Posterior cingulate gyrus (tissue), 11 donors: ENCODE results near the gene HENMT1.
"Not testable (repeated sequence)": the region's sequence is repeated elsewhere in the genome, so short reads cannot be mapped to it uniquely, and the experiment has no call there.

Experiments used
- DNase-seq, 10 donors: peaks; one replicate each; pipeline versions ENCODE4 v3.0.0 to v3.0.0-alpha.2; 2020 to 2021; ENCODE audit warnings: mixed read lengths in 3 of 10
- intact Hi-C: fragments of 100-400 bp; cut with DNase I; formaldehyde crosslinking; loops from one replicate; pipeline ENCODE4 v1.15.1; 2023

Gene HENMT1

DNA sequence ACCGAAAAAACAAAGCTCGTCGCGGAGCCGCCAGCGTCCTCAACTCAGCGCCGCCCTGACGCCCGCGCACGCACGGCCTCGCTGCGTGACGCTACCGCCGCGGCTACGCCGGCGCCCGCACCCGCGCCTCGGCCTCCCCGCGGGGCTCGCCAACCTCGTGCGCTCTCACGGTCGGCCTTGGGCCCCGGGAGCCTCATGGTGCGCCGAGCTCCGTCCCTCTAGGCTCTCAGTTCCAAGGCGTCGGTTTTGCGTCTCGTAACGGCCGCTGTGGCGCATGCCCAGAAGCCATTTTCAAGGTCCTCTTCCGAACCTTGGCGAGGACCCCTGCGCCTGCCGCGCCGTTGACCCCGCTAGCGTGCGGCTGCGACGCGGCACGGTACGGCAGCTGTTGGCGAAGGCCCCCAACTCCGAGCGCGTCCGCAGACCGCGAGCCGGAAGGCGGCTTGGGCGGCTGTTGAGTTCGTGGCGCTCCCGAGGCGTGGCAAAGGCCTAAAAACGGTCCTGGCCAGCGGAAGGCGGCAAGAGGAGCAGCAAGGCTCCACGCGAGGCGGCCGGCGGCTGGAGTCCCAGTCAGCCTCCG, at the start of gene HENMT1:
TSS of gene HENMT1 (minus strand) at position 64 of the 580 bp plus-strand sequence. CDS start 1,209 bp downstream, outside the sequence.
- intact Hi-C loops: loop anchor here (2.0 kb wide), 1 partner anchor 32 kb away; the partner anchor contains the start of gene PRPF38B
- DNase-seq: peak; percentile 33 to 94 (median 56)

DNA sequence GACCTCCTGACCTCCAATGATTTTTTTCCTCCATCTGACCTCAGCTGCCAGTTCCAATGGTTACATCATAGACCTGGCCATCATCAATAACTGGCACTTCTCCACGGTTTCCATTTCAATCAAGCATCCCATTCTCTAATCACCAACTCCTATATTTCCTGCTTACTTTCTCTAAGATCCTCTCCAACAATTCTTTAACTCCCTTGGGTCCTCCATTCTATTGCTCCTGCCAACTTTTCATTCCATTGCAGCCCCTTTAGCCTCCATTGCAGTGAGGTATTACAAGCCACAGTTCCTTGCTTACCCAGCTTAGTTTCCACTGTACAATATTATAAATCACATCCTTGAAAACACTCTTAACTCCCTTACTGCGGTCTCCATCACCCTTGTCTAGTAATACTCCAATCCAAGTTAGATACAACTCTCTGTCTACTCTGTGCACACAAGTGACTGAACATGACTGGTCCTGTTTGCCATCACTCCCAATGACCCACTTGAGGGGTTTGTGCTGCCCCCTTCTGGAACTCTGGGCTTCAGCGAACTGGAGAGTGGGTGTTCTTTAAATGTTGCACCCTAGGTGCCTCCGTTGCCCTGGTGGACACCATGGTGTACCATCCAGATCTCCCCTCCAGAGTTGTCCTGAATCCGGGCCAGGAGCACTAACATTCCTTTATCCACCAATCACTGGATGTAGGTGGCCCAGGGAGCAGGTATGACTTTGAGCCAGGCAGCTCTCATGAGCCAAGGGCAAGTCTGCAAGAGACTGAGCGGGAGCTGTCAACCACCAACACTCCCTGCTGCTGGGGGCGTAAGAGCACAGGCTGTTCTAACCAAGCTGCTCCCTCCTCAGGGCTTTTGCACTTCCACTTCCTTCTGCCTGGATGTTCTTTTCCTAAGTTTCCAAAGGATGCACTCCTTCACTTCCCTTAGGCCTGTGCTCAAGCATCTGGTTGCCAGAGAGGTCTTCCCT, 48.1 kb upstream of the HENMT1 start:
- intact Hi-C loops: no loop called here
- no peak for DNase-seq

DNA sequence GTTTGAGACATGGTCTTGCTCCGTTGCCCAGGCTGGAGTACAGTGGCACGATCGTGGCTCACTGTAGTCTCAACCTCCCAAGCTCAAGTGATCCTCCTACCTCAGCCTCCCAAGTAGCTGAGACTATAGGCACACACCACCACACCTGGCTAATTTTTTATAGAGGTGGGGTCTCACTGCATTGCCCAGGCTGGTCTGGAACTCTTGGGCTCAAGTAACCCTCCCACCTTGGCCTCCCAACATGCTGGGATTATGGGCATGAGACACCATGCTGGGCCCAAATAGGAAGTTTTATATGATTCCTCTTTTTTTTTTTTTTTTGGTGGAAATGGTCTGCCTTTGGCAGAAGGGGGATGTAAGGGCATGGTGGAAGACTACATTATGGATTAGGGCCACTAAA, 45.8 kb upstream of the HENMT1 start:
- DNase-seq: no peak
- intact Hi-C loops: no loop called here

DNA sequence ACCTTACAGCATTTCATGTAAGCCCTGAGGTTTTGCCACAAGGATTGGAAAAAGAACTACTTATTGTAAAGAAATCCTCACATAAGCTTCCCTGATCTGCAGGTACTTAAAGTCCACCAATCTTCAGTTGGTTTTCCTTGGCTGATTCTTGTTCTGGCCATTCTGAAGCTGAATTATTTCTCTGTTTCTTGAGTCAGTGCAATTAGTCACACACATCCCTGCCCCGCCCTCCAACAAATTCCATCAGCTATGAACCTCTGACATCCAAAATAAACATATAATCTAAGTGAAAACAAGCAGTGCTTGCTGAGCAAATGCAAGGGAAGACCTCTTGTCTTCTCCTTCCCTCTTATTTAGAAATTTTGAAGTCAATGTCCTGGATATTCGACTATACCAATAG, 43.6 kb upstream of the HENMT1 start:
- DNase-seq: no peak
- intact Hi-C loops: no loop called here

DNA sequence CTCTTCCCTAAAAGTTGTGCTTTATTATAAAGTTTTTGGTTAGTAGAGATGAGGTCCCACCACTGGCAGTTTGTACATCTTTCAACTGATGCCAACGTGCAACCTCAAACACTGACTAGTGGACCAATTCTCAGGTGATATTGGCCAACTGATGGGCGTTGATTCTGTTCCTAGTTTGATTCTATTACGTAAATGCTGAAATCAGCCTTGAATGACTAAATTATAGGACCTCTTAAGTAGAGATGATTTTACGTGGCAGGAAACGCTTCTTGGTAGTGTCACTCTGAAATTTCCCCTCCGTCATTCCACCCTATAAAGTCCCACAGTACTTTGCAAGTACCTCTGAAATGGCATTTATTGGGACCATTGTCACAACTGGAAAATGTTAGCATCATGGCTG, 43.0 kb upstream of the HENMT1 start:
- no peak for DNase-seq

DNA sequence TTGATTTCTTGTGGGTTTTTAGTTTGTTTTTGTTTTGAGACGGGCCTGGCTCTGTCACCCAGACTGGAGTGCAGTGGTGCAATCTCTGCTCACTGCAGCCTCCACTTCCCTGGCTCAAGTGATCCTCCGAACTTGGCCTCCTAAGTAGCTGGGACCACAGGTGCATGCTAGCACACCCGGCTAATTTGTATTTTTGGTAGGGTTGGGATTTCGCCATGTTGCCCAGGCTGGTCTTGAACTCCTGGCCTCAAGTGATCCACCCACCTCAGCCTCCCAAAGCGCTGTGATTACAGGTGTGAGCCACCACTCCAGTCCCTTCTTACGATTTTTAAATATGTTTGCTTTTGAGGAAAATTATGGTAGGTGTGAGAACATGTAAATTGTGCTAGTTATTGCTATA, 41.2 kb upstream of the HENMT1 start:
- DNase-seq, intact Hi-C loops: not testable (repeated sequence)

More for the DNA sequence above, 43.0 kb upstream of the HENMT1 start:
- intact Hi-C loops: no loop called here

DNA sequence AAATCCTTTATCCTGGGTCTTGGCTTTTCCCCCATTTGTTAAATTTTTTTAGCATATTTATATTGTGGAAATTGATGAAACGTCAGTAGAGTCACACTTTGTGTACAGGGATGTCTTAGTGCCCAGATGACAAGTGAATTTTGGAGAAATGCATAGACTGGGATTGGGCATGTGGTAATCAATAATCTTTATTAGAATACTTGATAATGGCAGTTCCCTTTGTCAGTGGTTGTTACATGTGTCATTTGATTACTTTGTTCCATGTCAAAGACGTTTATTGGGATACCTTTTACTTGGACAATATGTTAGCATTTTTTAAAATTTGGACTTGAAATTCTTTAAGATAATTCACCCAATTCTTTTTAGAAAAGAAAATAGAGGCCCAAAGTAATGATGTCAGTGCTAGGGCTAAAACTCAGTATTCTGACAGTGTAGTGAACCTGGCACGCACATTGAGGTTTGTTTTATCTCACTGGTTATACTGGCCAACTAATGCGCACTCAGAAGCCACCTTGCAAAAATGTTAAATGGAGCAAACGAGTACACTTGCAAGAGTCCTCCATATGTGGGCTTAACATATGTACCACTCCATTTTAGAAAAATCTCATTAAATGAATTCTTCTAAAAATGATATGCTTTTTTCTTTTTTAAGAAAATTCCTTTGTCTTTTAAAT, 40.4 kb upstream of the HENMT1 start:
- intact Hi-C loops: no loop called here
- no peak for DNase-seq

DNA sequence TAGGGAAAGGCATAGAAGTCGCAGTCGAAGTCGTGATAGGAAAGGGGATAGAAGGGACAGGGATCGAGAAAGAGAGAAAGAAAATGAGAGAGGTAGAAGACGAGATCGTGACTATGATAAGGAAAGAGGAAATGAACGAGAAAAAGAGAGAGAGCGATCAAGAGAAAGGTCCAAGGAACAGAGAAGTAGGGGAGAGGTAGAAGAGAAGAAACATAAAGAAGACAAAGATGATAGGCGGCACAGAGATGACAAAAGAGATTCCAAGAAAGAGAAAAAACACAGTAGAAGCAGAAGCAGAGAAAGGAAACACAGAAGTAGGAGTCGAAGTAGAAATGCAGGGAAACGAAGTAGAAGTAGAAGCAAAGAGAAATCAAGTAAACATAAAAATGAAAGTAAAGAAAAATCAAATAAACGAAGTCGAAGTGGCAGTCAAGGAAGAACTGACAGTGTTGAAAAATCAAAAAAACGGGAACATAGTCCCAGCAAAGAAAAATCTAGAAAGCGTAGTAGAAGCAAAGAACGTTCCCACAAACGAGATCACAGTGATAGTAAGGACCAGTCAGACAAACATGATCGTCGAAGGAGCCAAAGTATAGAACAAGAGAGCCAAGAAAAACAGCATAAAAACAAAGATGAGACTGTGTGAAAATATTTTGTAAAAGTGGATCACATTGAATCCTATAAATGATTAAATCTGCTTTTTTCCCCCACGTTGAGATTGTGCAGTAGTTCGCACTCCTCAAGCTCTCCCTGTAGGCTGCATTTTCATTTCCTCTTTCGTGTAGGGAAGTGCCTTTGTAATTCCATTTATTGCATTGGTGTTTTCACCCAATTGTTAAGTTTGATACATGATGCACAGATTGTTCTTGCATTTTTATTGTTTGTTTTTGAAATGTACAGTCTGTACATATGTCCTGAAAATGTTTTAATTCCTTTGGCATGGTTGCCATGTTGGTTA, 38.8 kb upstream of the HENMT1 start:
- intact Hi-C loops: loop anchor here (5.0 to 10.0 kb wide), 2 partner anchors 115 to 183 kb away; no protein-coding TSS in a partner anchor
- no peak for DNase-seq

DNA sequence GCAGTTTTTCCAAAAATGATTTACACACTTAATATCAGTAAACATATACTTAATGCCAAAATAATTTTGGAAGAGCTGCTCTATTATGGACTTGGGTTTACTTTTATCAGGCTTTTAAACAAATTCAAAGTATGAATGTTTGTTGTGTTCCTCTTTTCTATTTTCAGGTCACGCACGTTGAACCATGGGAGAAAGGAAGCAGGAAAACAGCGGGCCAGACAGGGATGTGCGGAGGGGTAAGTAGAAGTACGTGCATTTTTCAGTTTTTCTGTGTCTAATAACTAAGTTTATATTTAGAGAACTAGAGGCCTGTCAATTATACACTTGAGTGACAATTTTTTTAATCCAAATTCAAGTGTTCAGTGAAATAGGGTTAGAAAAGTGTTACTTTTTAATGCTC, 34.6 kb upstream of the HENMT1 start:
- intact Hi-C loops: loop anchor here (5.0 to 10.0 kb wide), 2 partner anchors 119 to 187 kb away; no protein-coding TSS in a partner anchor
- DNase-seq: no peak

DNA sequence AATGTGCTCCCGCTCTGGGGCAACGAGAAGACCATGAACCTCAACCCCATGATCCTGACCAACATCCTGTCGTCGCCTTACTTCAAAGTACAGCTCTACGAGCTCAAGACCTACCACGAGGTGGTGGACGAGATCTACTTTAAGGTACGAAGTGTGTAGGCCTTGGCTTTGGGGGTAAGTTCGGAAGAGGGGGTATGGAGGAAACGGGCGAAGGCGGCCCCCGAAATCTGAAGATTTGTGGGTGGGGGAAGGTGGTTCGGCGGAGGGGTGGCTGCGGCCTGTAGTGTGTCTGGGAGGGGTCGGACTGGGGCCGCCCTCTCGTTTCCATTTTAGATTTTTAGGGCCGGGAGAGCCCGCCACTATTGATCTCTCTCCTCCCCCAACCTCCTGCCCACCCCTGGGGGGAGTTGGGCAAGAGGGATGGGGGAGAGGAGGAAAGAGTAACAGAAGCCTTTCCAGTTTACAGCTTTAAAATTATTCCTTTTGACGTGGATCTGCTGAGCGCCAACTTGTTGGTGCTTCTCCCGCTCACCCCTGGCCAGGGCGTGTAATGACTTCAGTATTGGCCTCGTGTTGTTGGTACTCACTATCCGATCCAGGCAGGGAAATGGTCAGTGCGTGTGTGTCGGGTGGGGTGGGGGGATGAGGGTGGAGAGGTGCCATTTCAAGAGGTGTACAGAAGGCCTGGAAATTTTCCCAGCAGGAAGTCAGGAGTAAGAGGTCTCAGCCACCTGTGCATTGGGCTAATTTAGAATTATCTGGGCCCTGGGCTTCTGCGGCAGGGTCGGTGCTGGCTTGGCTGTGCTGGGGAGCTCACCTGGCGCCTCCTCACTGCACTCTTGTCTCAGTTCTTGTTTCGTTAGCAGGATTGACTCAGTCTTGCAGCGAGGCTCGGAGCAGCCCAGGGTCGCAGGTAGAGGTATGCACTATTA, 32.1 kb upstream of the HENMT1 start:
- intact Hi-C loops: loop anchor here (2.0 to 10.0 kb wide), 4 partner anchors 32 to 206 kb away; partner anchors contain the start of genes HENMT1 and STXBP3
- peak in 2 of 10 donors; percentile 11 to 23 for DNase-seq

DNA sequence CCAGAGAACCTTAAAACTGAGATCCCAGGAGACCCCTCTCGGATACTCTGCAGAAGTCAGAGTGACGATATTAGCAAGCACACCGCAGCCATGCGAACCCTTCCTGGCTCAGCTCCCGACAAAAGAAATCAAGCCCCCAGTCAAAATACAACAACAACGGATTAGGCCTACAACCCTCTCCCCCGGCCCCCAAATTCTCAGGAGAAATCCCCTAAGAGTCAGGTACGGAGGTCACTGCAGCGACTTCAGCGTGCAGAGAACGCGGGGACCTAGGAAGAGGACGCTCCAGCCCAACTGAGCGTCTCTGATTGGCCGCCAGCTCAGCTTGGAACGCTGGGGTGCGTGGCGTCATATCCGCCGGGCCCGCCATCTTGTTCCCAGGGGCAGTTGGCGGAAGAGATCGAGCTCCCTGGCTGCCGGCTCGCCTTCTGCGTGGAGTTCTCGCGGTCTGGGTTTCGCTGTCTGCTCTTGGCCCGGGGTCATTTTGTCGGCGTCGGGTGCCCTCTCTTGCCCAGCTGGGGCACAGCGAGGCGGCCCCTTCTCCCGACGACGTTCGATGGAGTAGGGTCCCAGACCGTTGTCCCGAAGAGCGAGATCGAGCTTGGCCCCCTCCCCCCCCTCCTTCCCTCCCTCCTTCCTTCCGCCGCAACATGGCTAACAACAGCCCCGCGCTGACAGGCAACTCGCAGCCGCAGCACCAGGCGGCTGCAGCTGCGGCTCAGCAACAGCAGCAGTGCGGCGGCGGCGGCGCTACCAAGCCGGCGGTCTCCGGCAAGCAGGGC, 31.2 kb upstream of the HENMT1 start, which contains the start of gene PRPF38B:
TSS of gene PRPF38B (plus strand) at position 369 of the 782 bp plus-strand sequence. CDS start at position 651, 282 bp downstream.
- peak; percentile 94 to 99 (median 96) for DNase-seq
- intact Hi-C loops: loop anchor here (2.0 to 10.0 kb wide), 4 partner anchors 31 to 207 kb away; partner anchors contain the start of genes HENMT1 and STXBP3

DNA sequence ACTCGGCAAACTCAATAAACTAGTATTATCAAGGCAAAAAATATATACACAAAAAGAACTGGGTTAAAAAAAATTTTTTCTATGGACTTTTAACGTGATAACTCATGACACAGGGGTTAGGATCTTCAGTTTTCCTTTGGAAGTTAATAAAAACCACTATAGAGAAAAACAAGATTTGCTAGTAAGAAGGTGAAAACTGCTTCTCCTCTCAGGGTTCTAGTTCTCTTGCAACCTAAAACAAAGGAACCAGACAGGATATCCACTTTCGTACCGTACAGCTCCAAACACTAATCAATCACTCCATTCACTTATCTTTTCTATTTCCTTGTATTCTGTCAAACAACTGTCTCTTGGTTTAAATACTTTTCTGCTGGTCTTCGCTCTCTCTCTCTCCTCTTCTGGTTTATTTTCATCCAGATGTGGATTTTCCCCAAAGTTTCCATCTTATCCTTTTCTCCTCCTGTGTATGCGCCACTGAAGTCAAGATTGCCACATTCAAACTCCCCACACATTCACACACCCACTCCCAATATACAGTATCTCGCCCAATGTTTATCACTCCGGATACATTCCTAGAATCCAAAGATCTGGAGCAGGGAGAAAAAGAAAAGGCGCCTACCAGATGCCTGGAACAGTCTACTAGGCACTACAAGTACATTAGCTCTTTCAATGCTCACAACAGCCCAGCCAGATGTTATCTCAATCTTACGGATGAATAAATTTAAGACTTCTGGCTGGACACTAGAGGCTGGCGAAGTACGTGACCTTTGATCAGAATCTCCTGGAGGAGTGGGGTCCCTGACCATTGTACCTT, 30.4 kb upstream of the HENMT1 start:
- DNase-seq: no peak
- intact Hi-C loops: loop anchor here (10.0 kb wide), 1 partner anchor 123 kb away; no protein-coding TSS in a partner anchor

DNA sequence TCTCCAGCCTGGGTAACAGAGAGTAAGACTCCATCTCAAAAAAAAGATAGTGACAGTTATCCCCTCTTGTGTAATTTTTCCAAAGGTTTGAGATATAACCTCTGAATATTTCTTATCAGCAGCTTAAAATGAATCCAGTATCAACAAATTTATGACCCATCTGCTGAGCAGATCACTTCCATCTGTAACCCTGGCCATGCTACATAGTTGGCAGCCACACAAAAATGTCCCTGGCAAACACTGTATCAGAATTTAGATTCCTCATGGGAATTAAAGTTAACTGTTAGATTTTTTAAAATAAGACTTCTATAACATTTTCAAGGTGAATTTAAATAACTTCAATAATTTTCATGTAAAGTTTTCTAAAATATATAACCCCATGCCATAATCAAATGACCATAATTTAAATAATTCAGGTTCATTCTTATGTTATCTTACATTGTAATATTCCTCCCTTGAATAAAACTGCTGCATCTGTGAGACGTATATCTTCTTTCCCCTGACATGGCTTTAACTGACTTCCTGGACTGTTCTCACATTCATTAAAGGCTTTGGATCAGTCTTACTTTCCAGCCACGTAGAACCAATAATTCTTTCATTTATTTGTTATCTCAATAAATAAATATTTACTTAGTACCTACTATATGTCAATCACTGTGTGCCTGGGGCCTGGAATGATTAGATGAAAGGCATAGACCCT, 25.9 kb upstream of the HENMT1 start:
- no peak for DNase-seq
- intact Hi-C loops: no loop called here

DNA sequence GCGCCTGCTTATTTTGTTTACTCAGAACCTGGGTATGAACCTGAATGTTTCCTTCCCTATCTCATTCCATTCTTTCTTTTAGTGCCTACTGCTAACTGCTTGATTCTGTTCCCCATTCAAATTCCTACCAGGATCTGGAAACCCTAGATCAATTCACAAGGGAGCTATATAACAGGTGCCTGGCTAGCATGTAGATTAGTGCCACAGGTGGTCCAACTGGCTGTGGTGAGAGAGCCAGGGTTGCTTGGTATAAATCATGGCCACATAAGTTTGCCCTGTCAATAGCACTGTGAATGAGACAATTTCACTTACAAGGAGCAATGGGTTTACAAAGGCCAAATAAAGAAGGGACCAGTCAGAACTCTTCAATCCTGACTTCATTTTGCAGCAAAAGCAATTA, 24.6 kb upstream of the HENMT1 start:
- intact Hi-C loops: no loop called here
- DNase-seq: no peak

DNA sequence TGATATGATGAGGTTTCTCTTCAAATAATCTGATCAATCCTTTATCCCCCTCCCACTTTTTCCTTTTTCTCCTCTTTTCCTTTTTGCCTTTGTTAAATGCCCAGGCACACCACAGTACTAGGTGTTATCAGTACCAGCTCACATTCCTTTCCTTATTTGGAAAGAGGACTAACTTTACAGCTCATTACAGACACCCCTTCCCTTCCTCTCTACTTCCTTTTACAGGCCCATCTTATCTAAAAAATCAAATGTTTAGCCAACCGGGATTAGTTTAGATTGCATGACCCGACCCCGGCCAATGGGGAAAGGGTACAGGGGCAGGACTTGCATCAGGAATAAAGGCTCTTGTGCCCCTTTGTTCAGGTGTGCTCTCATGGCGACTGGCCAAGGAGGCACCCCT, 20.8 kb upstream of the HENMT1 start:
- DNase-seq, intact Hi-C loops: not testable (repeated sequence)

DNA sequence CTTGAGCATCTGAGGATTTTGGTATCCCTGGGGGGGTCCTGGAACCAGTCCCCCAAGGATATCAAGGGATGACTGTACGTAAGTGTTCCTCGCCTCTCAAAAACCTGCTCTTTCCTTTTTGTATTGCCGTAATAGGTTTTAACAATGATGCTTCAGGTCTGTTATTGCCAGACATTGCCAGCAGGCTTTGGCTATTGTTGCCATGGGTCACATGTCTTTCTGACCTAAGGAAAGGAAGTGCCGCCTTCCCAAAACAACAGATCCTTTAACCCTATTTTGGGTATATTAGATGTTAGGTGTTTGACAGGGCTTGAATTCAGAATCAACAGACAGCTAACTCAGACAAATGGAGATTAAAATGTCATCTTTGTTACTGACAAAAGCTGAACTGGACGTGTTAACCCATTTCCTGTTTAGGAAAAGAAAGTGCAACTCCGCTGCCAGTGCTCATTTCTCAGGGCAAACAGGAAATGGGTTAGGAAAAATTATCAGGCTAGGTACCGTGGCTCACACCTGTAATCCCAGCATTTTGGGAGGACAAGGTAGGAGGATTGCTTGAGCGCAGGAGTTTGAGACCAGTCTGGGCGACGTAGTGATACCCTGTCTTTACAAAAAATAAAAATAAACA, 18.8 kb upstream of the HENMT1 start:
- no peak for DNase-seq
- intact Hi-C loops: no loop called here
